RWPE1 (cell line): ENCODE results near the gene WSCD2.

Experiments used
- CTCF ChIA-PET: fragments of 350-600 bp; sonication (Branson Sonifier 250); formaldehyde crosslinking; extraction: SDS; loops from one replicate; lab custom pipeline; 2021; lab: Yijun Ruan, JAX
- POLR2A ChIA-PET: fragments of 400-600 bp; formaldehyde crosslinking; extraction: SDS; loops from one replicate; lab custom pipeline; 2020; ENCODE audit warnings: antibody characterized with exemption; ENCODE audit not compliant: low non-redundant PET; lab: Yijun Ruan, JAX
- DNase-seq: peaks from one replicate; pipeline ENCODE4 v3.0.0; 2012; ENCODE audit warnings: low spot score
- H3K27ac ChIP-seq: fragments of 450-650 bp; 2 replicates; pipeline ENCODE4 v1.5.1; 2017
- TF ChIP-seq, protein P1 (sequence below): fragments of 450-650 bp; conservative IDR thresholded peaks from 2 replicates; pipeline ENCODE4 v1.5.1; 2017; ENCODE audit warnings: low read depth, mild to moderate bottlenecking

WSCD2 gene

DNA sequence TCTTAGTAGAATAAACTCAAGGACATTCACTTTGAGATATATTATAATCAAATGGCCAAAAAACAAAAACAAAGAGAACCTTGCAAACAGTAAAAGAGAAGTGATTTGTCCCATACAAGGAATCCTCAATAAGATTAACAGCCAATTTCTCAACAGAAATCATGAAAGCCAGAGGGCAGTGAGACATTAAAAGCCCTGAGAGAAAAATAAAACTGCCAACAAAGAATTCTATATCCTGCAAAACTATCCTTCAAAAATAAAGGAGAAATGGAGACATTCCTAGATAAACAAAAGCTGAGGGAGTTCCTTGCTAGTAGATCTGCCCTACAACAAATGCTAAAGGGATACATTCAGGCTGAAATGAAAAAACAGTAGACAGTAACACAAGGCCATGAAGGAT lies 131.9 kb downstream of the WSCD2 start:
- no peak for DNase-seq
- CTCF ChIA-PET, result no interaction called here

DNA sequence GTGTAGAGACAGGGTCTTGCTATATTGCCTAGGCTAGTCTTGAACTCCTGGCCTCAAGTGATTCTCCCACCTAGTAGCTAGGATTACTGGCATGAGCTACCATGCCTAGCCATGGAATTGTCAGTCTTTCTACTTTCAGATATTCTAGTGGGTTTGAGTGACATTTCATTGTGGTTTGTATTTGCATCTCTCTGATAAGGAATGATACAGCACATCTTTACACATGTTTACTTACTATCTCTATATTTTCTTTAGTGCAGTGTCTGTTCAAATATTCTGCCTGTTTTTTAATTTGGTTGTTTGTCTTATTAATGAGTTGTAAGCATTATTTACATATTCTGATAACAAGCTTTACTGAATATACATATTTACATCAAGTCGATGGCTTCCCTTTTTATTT lies 136.4 kb downstream of the WSCD2 start:
- CTCF ChIA-PET, result no interaction called here
- POLR2A ChIA-PET, result no interaction called here
- H3K27ac ChIP-seq, result no peak overlapping the region
- TF ChIP-seq, protein P1, sequence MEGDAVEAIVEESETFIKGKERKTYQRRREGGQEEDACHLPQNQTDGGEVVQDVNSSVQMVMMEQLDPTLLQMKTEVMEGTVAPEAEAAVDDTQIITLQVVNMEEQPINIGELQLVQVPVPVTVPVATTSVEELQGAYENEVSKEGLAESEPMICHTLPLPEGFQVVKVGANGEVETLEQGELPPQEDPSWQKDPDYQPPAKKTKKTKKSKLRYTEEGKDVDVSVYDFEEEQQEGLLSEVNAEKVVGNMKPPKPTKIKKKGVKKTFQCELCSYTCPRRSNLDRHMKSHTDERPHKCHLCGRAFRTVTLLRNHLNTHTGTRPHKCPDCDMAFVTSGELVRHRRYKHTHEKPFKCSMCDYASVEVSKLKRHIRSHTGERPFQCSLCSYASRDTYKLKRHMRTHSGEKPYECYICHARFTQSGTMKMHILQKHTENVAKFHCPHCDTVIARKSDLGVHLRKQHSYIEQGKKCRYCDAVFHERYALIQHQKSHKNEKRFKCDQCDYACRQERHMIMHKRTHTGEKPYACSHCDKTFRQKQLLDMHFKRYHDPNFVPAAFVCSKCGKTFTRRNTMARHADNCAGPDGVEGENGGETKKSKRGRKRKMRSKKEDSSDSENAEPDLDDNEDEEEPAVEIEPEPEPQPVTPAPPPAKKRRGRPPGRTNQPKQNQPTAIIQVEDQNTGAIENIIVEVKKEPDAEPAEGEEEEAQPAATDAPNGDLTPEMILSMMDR, result no peak
- DNase-seq, result no peak

More for the DNA sequence above, 131.9 kb downstream of the WSCD2 start:
- H3K27ac ChIP-seq, result no peak overlapping the region
- TF ChIP-seq, protein P1, result no peak
- POLR2A ChIA-PET, result no interaction called here

DNA sequence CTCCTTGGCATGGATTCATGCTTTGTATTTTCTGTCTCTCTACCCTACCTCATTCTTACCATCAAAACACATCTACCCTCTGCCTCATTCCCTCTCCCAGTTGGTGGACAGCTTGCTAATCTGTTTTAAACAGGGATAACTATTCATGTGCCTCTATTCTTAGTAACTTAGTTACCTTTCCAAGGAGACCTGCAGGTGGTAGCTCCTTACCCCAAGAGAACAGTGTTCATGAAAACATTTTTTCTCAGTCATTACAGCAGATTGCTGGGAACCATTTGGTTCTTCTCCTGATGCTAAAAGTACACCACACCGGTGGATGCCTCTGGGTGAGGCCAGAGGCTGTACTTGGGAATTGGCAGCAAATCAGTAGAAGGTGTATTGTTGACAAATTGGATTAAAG lies 137.0 kb downstream of the WSCD2 start:
- ChIA-PET CTCF (interaction anchor here (1.1 kb wide), 1 partner anchor 14 kb away, joined by 3 read pairs; no protein-coding TSS in a partner anchor), POLR2A (no interaction called here)
- TF ChIP-seq, protein P1, result no peak
- no peak for DNase-seq
- H3K27ac ChIP-seq, result no peak overlapping the region

DNA sequence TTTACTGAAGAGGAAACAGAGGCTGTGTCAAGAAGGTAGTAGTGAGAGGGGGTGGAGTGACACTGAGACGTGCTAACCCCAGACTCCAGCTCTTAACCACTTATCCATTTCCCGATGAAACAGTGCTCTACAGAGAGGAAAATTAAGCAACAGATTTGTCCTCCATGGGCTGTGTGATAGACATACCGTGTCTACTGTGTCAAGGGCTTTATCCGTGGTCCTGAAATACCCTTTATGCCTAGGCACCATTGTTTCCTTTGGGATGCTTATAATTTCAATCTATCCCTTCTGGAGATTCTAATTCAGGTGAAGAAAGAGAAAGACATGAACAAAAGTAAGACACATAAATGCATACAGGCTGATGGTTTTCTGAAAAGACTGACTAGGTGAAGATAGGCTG lies 138.4 kb downstream of the WSCD2 start:
- DNase-seq, result no peak
- CTCF ChIA-PET, result no interaction called here
- TF ChIP-seq, protein P1, result no peak
- no peak overlapping the region for H3K27ac ChIP-seq
- POLR2A ChIA-PET, result no interaction called here

DNA sequence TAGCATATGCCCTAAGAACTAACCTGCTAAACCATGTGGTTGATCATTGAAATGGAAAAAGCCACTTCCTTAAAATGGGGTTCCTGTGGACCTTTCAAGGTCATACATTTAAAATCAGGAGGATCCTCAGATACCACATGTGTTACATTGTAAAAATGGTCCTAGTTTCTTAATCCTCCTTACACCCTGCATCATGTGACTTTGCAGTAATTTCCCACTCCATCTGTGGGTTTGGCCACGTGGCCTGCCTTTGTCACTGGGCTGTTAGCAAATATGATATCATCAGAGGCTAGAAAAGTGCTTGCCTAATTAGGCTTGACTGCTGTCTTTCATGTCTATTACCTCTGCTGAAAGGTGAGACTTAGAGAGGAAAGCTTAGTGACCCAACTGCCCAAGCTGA lies 139.3 kb downstream of the WSCD2 start:
- POLR2A ChIA-PET, result no interaction called here
- DNase-seq, result no peak
- H3K27ac ChIP-seq, result no peak overlapping the region
- TF ChIP-seq, protein P1, result no peak
- CTCF ChIA-PET, result no interaction called here

DNA sequence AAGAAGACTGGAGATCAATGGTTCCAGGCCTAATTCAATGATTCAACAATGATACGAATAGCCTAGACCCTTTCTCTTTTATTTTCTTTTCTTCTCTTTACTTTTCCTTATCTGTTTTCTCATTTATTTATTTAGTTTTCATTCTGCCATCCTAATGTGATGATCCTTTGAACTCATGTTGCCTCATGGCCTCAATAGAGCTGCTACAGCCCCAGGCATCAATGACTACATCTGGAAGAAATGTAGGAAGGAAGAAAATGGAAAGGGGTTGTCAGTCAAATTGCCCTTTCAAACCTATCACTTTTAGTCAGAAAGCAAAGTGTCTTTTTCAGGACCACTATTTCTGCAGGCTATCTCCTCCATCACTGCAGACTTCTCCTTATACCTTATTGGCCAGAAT lies 140.1 kb downstream of the WSCD2 start:
- TF ChIP-seq, protein P1, result no peak
- no peak for DNase-seq
- no peak overlapping the region for H3K27ac ChIP-seq
- ChIA-PET POLR2A (no interaction called here), CTCF (no interaction called here)
